Measurements from ENCODE around the gene NUP210. TPM values are rescaled to one million over a fixed set of nuclear protein-coding genes. Genes with fewer than 3 reads are reported as not detected.
A peak's percentile ranks its signal among the peaks of the same experiment; 100 is the strongest.

The NUP210 gene
- polyA plus RNA-seq, 1 of the 3 experiments (the other 2 are of a cell fraction) = 1.8 TPM

DNA sequence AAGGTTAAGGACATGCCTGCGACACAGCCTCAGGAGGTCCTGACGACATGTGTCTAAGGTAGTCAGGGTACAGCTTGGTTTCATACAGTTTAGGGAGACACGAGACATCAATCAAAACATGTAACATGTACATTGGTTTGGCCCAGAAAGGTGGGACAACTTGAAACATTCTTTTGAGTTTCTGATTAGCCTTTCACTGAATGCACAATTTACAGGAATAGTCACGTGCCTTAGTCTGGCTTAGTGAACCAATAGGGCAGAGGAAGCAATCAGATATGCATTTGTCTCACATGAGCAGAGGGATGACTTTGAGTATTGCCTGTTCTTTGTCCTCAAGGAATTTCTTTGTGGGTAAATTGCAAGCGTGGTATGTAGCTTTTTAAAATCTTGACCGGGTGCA is 35.5 kb upstream of the NUP210 start:
- CTCF ChIA-PET = interaction anchor here (0.7 to 2.0 kb wide), 6 partner anchors 102 to 364 kb away, joined by 3 to 8 read pairs (median 3); no protein-coding TSS in a partner anchor
- H3K4me3 ChIP-seq (ENCODE audit: low read depth in 2 of 2, low read length in 1 of 2) = no peak overlapping the region
- no peaks in the 10 kb centered on the region for H3K36me3 ChIP-seq (replicated peaks in 1 of 2; ENCODE audit: control insufficient read depth in 1 of 2, insufficient read depth in 2 of 2, low read length in 1 of 2)
- H3K4me2 ChIP-seq = no peak overlapping the region
- no peaks in the 10 kb centered on the region for H3K9me3 ChIP-seq
- TF ChIP-seq, protein P1, sequence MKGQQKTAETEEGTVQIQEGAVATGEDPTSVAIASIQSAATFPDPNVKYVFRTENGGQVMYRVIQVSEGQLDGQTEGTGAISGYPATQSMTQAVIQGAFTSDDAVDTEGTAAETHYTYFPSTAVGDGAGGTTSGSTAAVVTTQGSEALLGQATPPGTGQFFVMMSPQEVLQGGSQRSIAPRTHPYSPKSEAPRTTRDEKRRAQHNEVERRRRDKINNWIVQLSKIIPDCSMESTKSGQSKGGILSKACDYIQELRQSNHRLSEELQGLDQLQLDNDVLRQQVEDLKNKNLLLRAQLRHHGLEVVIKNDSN (IDR thresholded peaks at IDR 0.05; ENCODE audit: borderline replicate concordance, low read depth) = 0 out of 2 replicates have a peak, but pooled peaks have one; percentile 14
- no peak for TF ChIP-seq GATA2 (CRISPR knock-in tag; IDR thresholded peaks at IDR 0.05)
- POLR2A ChIA-PET = no interaction called here
- no peaks in the 10 kb centered on the region; a peak in 1 of 4 replicates for H3K4me1 ChIP-seq (ENCODE audit: control insufficient read depth in 1 of 2, insufficient read depth in 2 of 2, low read depth in 1 of 2, low read length in 1 of 2)
- H3K27me3 ChIP-seq (ENCODE audit: insufficient read depth) = no peaks in the 10 kb centered on the region; the same call in 1 of the 2 replicates
- no peak overlapping the region for H2AFZ ChIP-seq (ENCODE audit: low read depth)
- WGBS (ENCODE audit: low lambda C conversion rate) = 70% methylated on average over 6 of the region's 6 CpGs
- H4K20me1 ChIP-seq (ENCODE audit: insufficient read depth) = no peaks in the 10 kb centered on the region
- no peak for DNase-seq
- H3F3A ChIP-seq (replicated peaks; ENCODE audit: insufficient read depth) = no peaks in the 10 kb centered on the region
- no peaks in the 10 kb centered on the region for H3K79me2 ChIP-seq (ENCODE audit: insufficient read depth)
- H3K9me2 ChIP-seq = no peaks in the 10 kb centered on the region
- no peak overlapping the region for H3K27ac ChIP-seq (ENCODE audit: low read depth in 2 of 2, low read length in 1 of 2)
- H3K9ac ChIP-seq = no peak overlapping the region

DNA sequence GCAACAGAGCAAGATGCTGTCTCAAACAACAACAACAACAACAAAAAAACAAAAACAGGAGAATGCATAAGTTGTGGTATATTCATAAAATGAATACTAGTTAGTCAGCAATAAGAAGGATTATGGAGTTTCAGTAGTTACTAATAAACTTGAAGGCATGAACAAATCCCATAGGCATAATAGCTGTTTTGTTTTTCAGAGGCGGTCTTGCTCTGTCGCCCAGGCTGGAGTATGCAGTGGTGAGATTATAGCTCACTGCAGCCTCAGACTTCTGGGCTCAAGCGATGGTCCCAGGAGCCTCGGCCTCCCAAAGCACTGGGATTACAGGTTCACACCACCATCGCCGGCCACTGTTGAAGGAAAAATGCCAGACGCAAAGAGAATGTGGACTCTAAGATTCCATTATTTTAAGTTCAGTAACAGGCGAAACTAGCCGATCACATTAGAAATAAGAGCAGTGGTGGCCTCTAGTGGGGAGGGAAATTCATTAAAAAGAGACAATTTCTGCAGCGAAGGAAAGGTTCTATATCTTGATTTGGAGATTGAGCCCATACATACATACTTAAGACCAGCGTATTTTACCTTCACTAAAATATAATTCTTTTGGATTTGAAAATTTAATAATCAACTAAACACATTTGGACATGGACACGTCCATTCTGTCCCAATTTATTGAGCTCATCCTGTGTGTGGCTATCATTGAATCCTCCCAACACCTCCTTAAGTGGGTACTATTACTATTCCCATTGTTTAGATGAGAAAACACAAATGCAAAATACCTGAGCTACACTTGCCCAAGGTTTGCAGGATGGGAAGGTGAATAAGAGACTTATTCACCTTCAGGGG is 32.6 kb upstream of the NUP210 start:
- H3K4me3 ChIP-seq (ENCODE audit: low read depth in 2 of 2, low read length in 1 of 2) = peak overlapping the region; percentile 12 to 66; a peak in 3 of 4 replicates
- DNase-seq = peak; percentile 59
- no peaks in the 10 kb centered on the region; a peak in 1 of 4 replicates for H3K4me1 ChIP-seq (ENCODE audit: control insufficient read depth in 1 of 2, insufficient read depth in 2 of 2, low read depth in 1 of 2, low read length in 1 of 2)
- no peaks in the 10 kb centered on the region for H3K9me3 ChIP-seq
- peak overlapping the region; percentile 60 for H3K4me2 ChIP-seq
- H4K20me1 ChIP-seq (ENCODE audit: insufficient read depth) = no peaks in the 10 kb centered on the region
- CTCF ChIA-PET = interaction anchor here (0.6 to 3.1 kb wide), 62 partner anchors 10 to 492 kb away, joined by 3 to 54 read pairs (median 4); partner anchors contain the start of genes HDAC11 and NUP210
- H2AFZ ChIP-seq (ENCODE audit: low read depth) = peak overlapping the region; percentile 99
- no peaks in the 10 kb centered on the region for H3K79me2 ChIP-seq (ENCODE audit: insufficient read depth)
- H3F3A ChIP-seq (replicated peaks; ENCODE audit: insufficient read depth) = no peaks in the 10 kb centered on the region
- H3K9ac ChIP-seq = no peak overlapping the region
- POLR2A ChIA-PET = interaction anchor here (0.9 to 1.4 kb wide), 2 partner anchors 32 to 34 kb away, joined by 4 to 7 read pairs; partner anchors contain the start of gene NUP210
- H3K36me3 ChIP-seq (replicated peaks in 1 of 2; ENCODE audit: control insufficient read depth in 1 of 2, insufficient read depth in 2 of 2, low read length in 1 of 2) = no peaks in the 10 kb centered on the region
- no peaks in the 10 kb centered on the region for H3K9me2 ChIP-seq
- peak overlapping the region; percentile 27 to 31; a peak in 2 of 4 replicates for H3K27ac ChIP-seq (ENCODE audit: low read depth in 2 of 2, low read length in 1 of 2)
- TF ChIP-seq RAD21 (IDR thresholded peaks at IDR 0.05; ENCODE audit: low read length) (peak; percentile 82), SMC3 (IDR thresholded peaks at IDR 0.05; ENCODE audit: low read depth, low read length) (peak; percentile 50; the same call in 1 of the 2 replicates), RCOR1 (IDR thresholded peaks at IDR 0.05; ENCODE audit: low read length) (0 out of 2 replicates have a peak, but pooled peaks have one; percentile 18), SIN3A (IDR thresholded peaks at IDR 0.05; ENCODE audit: borderline replicate concordance, low read depth, low read length) (no peak), NFIC (IDR thresholded peaks at IDR 0.05; ENCODE audit: borderline replicate concordance) (no peak), FOXJ3 (CRISPR knock-in tag; IDR thresholded peaks at IDR 0.05) (no peak), CHD2 (IDR thresholded peaks at IDR 0.05; ENCODE audit: low read length, partially characterized antibody) (peak; percentile 31)
- TF ChIP-seq, protein P2, sequence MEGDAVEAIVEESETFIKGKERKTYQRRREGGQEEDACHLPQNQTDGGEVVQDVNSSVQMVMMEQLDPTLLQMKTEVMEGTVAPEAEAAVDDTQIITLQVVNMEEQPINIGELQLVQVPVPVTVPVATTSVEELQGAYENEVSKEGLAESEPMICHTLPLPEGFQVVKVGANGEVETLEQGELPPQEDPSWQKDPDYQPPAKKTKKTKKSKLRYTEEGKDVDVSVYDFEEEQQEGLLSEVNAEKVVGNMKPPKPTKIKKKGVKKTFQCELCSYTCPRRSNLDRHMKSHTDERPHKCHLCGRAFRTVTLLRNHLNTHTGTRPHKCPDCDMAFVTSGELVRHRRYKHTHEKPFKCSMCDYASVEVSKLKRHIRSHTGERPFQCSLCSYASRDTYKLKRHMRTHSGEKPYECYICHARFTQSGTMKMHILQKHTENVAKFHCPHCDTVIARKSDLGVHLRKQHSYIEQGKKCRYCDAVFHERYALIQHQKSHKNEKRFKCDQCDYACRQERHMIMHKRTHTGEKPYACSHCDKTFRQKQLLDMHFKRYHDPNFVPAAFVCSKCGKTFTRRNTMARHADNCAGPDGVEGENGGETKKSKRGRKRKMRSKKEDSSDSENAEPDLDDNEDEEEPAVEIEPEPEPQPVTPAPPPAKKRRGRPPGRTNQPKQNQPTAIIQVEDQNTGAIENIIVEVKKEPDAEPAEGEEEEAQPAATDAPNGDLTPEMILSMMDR (IDR thresholded peaks at IDR 0.05) = peak; percentile 75
- 13% methylated on average over 12 of the region's 12 CpGs for WGBS (ENCODE audit: low lambda C conversion rate)
- no peaks in the 10 kb centered on the region for H3K27me3 ChIP-seq (ENCODE audit: insufficient read depth)

Measured in SK-N-SH (cell line).